Left kidney (tissue), 8 donors: Measurements from ENCODE around the gene CCDC57. TPM values are rescaled to one million over a fixed set of nuclear protein-coding genes. Genes with fewer than 3 reads are reported as not detected.
"Not testable (repeated sequence)": the region's sequence is repeated elsewhere in the genome, so short reads cannot be mapped to it uniquely, and the experiment has no call there.

Source experiments
- DNase-seq: peaks from one replicate; pipeline ENCODE4 v3.0.0-alpha.2; 2013
- long read RNA-seq, 8 donors: transcript quantifications; one replicate each; lab custom pipeline, GENCODE V29; 2026
- polyA plus RNA-seq: library from polyadenylated mRNA; unstranded; fragments of 120-200 nt; gene quantifications from one replicate; pipeline ENCODE4 v1.2.1, GENCODE V29; 2013; ENCODE audit not compliant: insufficient read length

The CCDC57 gene
- polyA plus RNA-seq, result 73.9 TPM
- long read RNA-seq, donor 1, partial matches to known transcripts, result 0 of 5 reads
- long read RNA-seq, donor 1, other reads (novel, unspliced or antisense), result 0 of 5 reads
- long read RNA-seq, donor 2, partial matches to known transcripts, result 0 of 4 reads
- long read RNA-seq, donor 2, other reads (novel, unspliced or antisense), result 0 of 4 reads
- long read RNA-seq, donor 3, partial matches to known transcripts, result 6 of 8 reads
- long read RNA-seq, donor 3, other reads (novel, unspliced or antisense), result 0 of 8 reads
- long read RNA-seq, donor 4, partial matches to known transcripts, result 0 of 1 reads
- long read RNA-seq, donor 4, other reads (novel, unspliced or antisense), result 0 of 1 reads
- long read RNA-seq, donor 5, partial matches to known transcripts, result 0 of 3 reads
- long read RNA-seq, donor 5, other reads (novel, unspliced or antisense), result 0 of 3 reads
- long read RNA-seq, donor 6, transcript CCDC57-219 (2 exons, 513 nt), result major isoform, 6 of 6 reads
- long read RNA-seq, donor 6, partial matches to known transcripts, result 0 of 6 reads
- long read RNA-seq, donor 6, other reads (novel, unspliced or antisense), result 0 of 6 reads
- long read RNA-seq, donor 7, partial matches to known transcripts, result 5 of 10 reads
- long read RNA-seq, donor 7, other reads (novel, unspliced or antisense), result 0 of 10 reads
- long read RNA-seq, donor 8, result 0 reads

DNA sequence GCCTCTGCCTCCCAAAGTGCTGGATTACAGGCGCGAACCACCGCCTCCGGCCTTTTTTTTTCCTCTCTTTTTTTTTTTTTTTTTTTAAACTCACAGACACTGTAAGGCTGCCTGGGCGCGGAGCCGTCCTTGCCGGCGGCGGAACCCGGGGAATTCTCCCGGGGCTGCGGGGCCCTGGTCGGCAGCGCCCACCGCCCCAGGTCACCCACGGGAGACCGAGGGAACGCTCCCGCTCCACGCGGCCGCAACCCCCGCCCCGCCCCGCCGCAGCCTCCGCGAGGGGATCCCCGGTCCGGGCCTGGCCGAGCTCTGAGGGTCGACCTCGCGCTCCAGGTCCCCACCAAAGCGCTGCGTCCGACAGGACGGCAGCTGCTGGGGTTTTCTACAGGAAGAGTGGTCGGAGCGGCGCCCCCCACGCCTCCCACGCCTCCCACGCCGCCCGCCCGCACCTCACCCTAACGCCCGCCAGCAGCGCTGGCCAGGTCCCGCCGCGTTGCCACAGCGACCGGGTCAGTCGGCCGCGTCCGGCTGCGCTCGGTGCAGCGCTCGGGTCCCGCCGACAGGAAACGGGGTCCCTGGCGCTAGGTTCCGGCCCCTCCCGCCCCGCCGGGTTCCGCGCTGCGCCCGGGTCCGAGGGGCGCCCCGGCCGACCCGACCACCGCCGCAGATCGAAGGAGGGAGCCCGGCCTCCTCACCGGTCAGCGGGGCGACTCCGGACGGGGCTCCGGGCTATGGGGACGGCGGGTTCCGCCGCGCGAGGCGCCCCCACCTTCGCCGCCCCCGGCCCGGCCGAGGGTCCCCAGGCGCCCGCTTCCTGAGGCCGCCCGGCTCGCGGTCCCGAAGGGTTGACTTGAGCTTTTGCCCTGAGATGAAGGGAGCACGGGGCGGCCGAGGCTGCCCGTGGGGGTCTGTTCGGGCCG lies at the start of gene CCDC57:
Gene CCDC57 (minus strand): TSS at position 512 of the 920 bp plus-strand sequence. CDS start 10,898 bp downstream, outside the sequence.
- no peak for DNase-seq

DNA sequence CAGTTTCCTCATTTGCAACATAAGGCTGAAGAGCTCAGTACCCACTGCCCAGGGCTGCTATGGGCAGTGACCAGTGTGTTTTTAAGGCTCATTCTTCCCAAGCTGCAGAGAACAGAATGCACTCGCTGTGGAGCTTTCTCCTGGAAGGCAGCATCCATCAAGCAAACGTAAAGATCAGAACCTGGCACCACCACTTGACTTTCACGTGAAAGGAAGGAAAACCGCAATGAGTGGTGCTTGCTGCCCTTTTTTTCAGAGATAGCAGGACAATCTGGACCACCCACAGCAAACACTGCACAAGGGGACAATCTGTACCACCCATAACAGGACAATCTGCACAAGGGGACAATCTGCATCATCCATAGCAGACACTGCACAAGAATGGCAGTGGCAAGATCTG lies 49.7 kb upstream of the CCDC57 start:
- DNase-seq, result no peak

- DNase-seq, result not testable (repeated sequence)
Measured at GRCh38 chr17:82259972-82260961, 47.6 kb upstream of the CCDC57 start.

DNA sequence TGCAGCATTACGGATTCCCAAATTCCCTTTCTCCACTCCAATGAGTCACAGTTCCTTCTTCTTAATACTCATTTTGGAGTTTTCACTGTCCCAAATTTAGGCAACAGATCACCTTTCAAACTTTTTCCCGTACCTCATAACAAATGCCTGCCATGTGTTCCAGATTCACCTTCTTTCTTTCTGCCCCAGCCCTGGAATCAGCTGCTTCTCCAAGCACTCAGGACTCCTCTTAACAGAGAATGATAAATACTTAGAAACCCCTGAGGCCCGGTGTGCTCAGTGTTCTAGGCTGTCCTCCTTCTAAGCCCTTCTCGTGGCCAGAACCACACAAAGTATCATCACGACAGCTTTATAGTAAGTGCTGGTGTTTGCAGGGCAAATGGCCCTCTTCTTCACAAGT lies 45.9 kb upstream of the CCDC57 start:
- DNase-seq, result no peak

- DNase-seq, result no peak
Measured at GRCh38 chr17:82257473-82257872, 44.8 kb upstream of the CCDC57 start.

DNA sequence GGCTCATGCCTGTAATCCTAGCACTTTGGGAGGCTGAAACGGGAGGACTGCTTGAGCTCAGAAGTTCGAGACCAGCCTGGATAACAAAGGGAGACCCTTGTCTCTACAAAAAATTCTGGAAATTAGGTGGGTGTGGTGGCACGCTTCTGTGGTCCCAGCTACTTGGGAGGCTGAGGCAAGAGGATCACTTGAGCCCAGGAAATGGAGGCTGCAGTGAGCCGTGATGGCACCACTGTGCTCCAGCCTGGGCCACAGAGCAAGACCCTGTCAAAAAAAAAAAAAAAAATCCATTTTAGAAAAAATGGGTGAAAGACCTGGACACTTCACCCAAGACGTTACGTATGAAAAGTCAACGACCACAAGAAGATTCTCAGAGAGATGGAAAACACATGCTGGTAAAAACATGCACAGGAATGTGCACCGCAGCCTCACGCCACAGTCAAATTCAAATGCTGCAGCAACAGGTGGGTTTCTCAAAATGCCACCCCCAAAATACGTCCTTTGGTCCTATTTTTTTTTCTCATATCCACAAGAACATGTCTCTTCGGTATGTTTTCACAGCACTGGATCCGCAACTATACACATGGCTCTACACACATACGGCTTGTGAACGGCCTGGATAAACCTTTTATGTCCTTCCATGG lies 43.7 kb upstream of the CCDC57 start:
- DNase-seq, result no peak

- DNase-seq, result no peak
Measured at GRCh38 chr17:82255402-82255972, 42.8 kb upstream of the CCDC57 start.

- DNase-seq, result not testable (repeated sequence)
Measured at GRCh38 chr17:82254746-82255145, 42.1 kb upstream of the CCDC57 start.

DNA sequence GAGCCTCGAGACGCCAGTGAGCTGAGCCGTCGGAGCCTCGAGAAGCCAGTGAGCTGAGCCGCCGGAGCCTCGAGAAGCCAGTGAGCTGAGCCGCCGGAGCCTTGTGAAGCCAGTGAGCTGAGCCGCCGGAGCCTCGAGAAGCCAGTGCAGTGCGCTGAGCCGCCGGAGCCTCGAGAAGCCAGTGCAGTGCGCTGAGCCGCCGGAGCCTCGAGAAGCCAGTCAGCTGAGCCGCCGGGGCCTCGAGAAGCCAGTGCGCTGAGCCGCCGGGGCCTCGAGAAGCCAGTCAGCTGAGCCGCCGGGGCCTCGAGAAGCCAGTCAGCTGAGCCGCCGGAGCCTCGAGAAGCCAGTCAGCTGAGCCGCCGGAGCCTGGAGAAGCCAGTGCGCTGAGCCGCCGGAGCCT lies 41.5 kb upstream of the CCDC57 start:
- not testable (repeated sequence) for DNase-seq

- DNase-seq, result no peak
Measured at GRCh38 chr17:82253179-82253544, 40.5 kb upstream of the CCDC57 start.

- no peak for DNase-seq
Measured at GRCh38 chr17:82252511-82253178, 40.0 kb upstream of the CCDC57 start.

GRCh38 chr17:82250868-82251500 lies 38.3 kb upstream of the CCDC57 start:
- no peak for DNase-seq

DNA sequence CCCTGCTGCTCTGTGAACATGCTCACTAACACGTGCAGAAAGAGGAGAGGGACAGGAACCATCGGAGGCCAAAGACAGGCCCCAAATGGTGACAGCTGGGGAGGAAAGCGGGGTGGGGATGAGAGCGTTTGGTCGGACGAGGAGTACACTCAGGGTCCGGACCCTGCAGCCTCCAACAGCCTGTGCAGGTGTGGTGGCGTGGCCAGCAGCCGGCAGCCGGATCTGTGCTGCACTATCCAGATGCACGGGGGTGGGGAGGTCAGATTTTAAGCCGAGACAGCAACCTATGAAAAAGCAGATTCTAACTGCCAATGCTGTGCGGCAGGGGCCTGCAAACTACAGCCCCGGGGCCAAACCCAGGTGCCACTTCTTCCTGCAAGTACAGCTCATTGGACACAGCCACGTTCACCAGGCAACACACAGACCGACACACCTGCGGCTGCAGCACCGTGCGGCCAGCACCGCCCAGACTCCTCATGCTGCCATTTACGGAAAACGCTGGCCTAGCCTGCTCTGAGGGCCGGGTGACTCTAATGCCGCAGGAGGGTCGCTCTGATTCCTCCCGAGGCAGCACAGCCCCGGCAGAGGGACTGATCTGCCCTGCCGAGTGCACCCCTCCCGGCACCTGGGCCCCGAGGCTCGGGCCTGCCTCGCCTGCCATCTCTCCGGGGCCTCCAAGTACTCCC lies 37.4 kb upstream of the CCDC57 start:
- no peak for DNase-seq

DNA sequence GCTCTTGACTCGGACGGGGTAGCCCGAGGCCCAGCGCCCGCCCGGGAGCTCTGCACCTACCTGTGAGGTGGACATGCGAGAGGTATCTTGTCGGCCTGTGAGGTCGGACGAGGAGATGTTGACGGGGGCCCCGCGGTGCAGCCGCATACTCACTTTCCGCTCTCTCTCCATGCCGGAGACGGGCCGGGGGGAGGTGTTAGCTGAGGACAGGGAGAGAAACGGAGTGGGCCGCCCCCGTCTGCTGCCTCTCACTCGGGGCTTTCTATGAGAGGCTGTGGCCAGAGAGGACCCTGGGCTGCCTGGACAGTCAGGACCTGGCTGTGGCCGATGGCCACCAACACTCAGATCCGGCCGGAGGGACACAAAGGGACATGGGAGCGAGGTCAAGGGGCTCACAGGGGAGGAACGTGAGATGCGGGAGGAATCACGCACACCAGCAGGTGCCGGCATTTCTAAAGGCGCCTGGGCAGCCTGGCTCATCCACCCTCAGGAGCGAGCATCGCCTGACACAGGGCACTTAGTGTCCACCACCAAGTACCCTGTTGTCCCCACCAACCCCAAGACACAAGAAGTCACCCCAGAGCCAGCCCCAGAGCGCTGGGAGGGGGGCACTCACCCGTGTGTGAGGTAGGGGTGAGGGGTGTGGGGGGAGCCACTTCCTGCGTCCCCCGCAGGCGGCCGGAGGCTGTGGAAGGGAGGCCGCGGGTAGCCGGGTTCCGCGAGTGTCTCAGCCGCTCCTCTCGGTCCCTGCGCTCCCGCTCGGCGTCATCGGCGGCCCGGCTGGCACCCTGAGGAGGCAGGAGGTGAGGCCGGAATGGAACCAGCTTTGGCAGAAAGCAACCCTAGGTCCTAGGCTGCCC lies 36.4 kb upstream of the CCDC57 start:
- DNase-seq, result no peak

DNA sequence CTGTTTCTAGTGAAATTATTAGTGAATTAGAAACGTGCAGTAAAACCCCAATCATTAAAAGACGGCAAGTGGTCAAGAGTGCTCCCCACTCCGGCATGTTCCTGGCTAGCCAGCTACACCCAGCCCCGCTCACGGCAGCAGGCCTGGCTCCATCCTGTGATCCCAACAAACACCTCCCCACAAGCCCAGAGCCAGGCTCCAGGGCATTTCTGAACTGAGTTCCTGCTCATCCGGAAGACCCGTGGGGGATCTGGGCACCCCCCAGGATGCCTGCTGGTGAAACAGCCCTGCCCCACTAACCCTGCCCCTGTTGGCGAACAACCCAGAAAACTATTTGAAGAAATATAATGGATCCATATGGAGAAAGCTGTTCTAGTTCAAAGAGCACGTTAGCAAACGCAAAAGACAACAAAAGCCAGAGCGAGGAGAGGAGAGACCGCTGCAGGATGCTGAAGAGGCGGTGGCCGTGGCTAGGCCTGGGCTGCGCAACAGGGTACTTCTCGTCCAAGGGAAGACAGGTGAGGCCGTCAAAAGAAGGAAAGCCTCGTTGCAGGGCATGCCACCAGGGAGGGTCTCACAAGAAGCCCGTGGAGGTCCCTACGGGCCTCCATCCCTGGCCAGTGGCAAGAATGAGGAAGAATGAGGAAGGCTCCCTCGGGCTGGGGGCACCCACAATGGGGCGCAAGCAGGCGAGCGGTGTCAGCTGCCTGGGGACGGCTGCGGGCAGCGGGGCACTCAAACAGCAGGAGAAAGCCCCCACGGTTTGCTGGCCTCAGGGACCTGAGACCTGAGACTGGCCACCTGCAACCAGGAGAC lies 35.4 kb upstream of the CCDC57 start:
- no peak for DNase-seq

DNA sequence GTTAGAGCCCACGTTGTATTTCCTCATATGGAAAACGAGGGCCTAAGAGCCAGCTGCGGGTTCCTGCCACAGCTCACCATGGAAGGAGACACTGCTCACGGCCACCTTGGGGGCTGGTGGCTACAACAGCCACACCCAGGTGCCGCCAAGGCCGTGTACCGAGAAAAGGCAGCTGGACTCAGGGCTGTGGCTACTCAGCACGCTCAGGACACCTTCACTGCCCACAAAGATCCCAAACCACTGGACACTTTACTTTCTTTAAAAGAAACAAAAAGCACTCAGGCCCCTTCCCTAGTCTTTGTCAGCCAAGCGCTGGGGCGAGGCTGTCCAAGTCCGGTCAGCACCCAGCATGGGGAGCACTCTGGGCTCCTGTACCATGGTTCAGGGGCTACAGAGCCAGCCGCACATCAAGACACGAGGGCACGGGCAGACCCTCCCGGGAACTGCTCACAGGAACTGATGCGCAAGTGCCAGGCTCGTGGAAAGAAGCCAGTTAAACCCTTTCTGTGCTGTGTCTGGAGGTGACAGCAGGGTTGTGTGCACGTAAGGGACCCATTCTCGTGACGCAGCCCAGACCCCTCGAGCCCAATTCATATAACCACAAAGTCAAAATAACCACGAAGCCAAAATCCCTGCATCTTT lies 34.7 kb upstream of the CCDC57 start:
- DNase-seq, result no peak
